Kidney tubule cell (primary cell): ENCODE measurements around the gene IKBKE.
A peak's percentile ranks its signal among the peaks of the same experiment; 100 is the strongest.
"Not testable (repeated sequence)": the region's sequence is repeated elsewhere in the genome, so short reads cannot be mapped to it uniquely, and the experiment has no call there.

Experiments used
- DNase-seq: peaks from one replicate; pipeline ENCODE4 v3.0.0-alpha.2; 2018; ENCODE audit warnings: low spot score

The IKBKE gene

DNA sequence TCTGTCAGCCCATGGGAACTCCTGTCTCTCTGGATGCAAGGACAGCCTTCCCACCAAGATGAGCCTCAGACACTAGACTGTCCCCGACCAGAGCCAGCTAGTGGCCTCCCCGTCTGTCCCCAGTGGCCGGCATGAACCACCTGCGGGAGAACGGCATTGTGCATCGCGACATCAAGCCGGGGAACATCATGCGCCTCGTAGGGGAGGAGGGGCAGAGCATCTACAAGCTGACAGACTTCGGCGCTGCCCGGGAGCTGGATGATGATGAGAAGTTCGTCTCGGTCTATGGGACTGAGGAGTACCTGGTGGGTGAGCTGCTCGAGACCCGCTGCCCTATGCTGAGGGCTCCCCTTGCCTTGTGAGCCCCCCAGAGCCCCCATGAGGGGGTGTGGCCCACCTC is 5.8 kb downstream of the IKBKE start:
- DNase-seq: no peak

DNA sequence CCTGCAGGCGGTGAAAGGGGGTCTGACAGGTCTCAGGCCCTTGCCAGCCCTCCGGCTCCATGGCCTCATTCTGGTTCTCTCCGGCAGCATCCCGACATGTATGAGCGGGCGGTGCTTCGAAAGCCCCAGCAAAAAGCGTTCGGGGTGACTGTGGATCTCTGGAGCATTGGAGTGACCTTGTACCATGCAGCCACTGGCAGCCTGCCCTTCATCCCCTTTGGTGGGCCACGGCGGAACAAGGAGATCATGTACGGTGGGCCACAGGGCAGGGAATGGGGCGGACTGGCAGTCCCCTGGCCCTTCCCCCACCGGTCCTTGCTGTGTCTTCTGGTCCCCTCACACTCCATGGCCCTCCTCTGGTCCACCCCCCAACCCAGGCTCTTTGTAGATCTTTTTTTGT is 6.3 kb downstream of the IKBKE start:
- DNase-seq: no peak

DNA sequence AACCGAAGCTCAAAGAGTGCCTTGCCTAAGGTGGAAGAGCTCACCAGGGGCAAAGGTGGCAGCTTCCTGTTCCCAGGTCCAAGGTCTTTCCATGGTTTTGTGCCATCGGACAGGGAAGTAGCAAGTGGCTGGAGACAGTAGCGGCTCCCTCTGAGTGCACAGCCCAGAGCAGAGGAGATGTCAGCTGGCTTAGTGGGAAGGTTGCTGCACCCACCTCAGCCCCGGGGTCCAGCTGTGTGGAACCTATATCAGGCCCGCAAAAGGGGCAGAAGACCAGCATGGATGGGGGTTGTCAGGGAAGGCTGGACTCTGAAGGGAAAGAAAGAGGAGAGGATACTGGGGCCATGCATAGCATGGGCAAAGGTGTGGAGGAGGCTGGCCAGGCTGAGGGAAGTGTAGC is 6.8 kb downstream of the IKBKE start:
- DNase-seq: no peak

DNA sequence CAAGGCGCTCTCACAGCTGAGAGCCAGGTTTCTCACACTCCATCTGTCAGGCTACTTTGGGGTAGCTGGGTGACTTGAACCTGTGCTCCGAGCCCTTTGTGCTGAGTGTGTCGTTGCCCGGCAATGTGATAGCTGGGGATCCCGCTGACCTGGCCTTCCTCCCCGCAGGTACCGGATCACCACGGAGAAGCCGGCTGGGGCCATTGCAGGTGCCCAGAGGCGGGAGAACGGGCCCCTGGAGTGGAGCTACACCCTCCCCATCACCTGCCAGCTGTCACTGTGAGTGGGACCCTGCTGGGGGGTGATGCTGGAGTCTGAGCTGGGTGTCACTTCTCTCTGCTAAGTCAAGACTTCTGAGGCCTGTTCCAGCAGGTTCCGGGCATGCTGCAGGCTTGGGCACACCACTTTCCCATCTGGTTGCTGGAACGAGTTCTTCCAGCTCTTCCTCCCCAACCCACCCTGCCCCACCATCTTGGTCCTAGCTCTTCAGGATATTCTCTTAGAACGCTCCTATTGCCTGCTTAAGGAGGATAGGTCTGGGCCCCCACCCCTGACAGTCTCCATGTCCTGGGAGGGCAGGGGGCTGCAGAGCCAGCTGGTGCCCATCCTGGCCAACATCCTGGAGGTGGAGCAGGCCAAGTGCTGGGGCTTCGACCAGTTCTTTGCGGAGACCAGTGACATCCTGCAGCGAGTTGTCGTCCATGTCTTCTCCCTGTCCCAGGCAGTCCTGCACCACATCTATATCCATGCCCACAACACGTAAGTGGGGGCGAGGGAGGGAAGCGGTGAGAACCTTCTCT is 7.5 kb downstream of the IKBKE start:
- DNase-seq: no peak

DNA sequence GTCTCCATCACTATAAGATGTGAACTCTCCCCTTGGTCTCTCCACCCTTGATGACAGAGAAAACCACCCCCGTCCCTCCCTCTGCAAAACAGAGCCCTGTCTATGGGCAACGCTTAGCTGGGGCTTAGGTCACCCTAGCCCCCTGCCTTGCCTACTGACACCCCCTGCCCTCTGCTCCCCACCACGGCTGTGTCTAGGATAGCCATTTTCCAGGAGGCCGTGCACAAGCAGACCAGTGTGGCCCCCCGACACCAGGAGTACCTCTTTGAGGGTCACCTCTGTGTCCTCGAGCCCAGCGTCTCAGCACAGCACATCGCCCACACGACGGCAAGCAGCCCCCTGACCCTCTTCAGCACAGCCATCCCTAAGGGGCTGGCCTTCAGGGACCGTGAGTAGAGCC is 8.5 kb downstream of the IKBKE start:
- DNase-seq: no peak

DNA sequence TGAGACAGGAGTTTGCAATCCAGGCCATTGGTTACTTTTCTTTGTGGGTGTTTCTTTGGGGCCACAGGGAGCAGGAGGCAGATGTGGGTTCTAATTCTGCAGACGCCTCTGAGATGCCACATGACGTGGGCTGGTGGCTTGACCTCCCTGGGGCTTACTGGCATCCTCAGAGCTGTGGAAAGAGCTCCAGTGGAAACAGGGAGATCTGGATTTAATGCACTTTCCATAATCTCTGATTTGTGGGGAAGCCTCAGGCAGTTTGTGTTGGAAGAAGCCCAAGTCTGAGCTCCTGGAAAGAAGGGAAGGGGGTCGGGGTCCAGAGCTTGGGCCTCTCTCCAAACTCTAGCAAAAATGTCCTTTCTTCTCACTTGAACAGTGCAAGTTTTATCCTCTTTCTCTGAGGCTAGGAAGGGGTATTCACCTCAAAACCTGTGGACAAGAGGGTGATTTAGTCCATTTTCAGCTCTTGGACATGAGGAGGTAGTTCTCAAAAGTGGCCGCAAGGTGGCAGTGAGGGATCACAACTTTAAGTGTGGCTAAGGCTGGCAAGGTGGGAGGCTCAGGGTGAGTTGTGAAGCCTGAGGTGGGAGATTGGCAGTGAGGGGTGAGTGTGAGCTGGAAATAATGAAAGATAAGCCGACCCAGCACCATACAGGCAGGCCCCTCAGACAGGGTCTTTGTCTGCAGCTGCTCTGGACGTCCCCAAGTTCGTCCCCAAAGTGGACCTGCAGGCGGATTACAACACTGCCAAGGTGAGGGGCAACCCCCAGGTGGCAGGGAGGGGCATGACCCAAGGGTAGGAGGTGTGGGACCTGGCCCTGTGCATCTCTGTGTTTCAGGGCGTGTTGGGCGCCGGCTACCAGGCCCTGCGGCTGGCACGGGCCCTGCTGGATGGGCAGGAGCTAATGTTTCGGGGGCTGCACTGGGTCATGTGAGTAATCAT is 9.2 kb downstream of the IKBKE start:
- peak; percentile 74 for DNase-seq

DNA sequence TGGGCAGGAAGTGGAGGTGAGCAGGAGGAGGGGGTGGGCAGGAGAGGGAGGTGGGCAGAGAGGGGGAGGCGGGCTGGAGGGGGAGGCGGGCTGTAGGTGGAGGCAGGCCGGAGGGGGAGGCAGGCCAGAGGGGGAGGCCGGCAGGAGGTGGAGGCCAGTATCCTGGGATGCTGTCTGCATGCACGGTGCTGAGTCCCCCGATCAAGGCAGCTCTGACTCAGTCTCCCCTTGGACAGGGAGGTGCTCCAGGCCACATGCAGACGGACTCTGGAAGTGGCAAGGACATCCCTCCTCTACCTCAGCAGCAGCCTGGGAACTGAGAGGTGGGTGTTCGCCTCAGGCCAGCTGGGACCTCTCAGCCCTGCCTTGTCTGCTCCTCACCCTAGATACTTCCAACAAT is 9.9 kb downstream of the IKBKE start:
- no peak for DNase-seq

DNA sequence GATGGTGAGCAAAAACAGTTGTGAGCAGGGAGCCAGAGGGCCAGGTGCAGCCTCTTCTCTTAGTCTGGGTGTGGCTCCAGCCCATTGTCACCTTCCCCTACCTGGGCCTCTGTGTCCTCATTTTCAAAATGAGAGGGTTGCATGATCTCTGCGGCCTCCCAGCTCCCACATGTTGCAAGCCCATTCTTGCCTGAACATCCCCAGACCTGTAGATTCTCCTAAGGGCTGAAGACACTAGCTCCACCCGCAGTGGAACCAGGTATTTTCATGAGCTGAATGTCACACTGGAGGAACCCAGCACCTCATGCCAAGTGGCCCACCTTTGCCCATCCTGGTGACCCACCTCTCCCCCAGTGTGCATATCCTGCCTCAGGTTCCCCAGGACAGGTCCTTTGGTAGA is 12.3 kb downstream of the IKBKE start:
- no peak for DNase-seq

DNA sequence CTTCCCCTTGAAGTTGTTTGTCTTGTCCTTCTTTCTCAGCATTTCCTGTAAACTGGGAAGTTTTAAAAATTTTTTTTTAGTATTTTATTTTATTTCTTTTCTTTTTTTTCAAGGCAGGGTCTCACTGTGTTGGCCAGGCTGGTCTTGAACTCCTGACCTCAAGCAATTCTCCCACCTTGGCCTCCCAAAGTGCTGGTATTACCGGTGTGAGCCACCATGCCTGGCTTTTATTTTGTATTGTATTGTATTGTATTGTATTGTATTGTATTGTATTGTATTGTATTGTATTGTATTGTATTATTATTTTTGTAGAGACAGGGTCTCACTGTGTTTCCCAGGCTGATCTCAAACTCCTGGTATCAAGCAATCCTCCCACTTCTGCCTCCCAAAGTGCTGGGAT is 13.6 kb downstream of the IKBKE start:
- not testable (repeated sequence) for DNase-seq

DNA sequence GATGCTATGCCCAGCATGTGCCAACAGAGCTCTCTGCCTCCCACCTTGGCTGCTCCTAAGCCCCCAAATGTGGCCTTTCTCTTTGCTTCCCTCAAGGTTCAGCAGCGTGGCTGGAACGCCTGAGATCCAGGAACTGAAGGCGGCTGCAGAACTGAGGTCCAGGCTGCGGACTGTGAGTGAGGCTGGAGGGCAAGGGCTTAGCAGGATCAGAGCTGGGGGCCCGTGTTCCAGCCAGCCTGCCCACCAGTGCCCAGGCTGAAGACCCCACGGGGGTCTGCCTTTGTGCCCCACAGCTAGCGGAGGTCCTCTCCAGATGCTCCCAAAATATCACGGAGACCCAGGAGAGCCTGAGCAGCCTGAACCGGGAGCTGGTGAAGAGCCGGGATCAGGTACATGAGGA is 14.6 kb downstream of the IKBKE start:
- no peak for DNase-seq

DNA sequence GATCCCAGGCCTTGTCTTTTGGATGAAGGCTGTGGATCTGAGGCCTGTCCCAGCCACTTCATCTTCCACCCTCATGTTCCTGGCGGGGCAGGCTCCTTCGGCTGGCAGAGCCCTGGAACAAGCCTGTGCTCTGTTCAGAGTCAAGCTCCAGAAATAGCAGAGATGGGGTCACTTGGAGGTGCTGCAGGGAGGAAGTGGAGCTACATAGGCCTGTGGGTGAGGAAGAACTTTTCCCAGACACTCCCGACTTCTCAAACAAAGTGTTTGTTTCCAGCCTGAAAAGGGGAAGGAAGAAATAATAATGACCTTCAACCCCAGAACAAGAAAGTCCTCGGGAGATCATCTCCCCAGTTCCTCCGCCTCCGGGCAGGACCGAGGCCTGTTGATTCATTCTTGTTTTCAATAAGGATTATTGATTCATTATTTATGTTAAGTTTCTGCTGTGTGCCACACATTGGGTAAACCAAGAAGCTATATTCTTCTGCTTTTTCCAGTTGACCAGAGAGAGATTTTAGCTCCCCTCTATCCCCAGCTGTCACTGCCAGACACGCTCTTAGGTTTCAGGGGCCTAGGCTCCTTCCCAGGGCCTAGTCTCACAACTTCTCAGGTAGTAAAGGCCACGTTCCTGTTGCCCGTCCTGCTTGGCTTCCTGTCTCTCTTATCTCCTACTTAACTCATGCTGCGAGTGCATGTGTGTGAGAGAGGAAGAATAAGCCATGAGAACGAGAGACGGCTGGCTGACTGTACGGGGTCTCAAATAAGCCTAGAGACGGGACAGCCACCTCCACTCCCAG is 16.9 kb downstream of the IKBKE start:
- DNase-seq: no peak

DNA sequence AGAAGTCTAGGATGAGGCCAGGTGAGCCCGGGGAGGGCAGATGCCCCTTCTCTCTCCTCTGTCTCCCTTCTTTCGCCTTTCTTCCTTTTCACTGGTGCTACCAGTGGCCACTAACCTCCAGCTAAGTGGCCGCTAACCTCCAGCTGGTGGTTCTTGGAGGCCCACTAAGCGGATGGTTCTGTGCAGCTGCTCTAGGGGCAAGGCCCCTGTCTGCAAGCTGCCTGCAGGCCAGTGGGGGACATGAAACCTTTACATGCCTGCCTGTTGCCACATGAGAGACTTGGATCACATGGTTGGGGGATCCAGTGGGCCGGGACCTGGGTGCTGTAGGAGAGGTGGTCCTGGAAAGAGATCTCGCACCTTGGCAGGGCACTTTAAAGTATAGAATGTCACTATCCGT is 17.7 kb downstream of the IKBKE start:
- DNase-seq: no peak

DNA sequence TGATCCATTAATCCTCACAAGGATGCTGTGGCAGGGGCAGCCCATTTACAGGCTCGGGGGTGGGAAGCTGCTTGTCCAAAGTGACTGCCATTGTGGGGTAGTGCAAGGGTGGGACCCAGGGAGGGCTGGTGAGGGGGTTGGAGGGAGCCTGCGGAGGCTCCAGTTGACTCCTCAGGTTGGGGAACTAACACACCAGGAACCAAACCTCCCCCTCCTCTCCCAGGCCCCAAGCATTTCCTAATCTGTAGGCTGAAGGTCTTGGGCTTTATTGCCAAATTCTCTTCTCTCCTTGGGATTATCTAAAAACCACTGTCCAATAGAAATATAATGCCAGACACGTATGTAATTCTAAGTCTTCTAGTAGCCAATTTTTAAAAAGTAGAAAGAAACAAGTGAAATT is 18.2 kb downstream of the IKBKE start:
- DNase-seq: no peak

DNA sequence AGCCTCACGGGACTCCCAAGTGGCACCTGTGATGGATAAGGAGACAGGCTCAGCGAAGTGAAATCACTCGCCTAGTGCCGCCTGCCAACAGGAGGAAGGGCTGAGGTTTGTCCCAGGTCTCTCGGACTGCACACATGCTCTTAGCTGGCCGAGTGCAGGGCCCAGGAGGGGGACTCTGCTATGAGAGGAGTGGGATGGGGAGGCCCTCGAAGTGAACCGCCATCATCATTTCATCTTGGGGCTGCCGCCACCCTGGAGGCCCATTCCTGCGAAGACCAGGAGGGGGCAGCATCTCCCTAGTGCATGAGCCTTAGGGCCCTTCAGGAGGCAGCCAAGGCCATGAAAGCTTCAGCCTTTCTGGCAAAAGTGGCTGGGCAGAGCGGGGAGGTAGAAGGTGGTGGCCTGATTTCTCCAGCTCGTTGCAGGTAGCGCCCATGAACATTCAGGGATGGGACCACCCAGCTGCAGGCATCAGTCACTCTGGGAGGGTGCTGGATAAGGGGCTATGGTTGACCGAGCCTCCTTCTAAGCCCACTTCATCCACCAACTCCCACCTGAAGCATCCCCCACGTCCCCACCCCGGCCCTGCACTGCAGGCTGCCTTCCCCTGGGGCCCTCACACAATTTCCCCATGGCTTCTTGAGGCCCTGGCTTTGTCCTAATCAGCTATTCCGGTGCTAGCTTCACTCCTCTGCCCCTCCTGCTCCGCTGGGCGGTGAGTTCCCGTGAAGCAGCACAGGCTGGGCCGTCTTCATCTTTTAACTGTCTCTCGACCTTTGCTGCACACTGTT is 19.9 kb downstream of the IKBKE start:
- peak; percentile 69 for DNase-seq

DNA sequence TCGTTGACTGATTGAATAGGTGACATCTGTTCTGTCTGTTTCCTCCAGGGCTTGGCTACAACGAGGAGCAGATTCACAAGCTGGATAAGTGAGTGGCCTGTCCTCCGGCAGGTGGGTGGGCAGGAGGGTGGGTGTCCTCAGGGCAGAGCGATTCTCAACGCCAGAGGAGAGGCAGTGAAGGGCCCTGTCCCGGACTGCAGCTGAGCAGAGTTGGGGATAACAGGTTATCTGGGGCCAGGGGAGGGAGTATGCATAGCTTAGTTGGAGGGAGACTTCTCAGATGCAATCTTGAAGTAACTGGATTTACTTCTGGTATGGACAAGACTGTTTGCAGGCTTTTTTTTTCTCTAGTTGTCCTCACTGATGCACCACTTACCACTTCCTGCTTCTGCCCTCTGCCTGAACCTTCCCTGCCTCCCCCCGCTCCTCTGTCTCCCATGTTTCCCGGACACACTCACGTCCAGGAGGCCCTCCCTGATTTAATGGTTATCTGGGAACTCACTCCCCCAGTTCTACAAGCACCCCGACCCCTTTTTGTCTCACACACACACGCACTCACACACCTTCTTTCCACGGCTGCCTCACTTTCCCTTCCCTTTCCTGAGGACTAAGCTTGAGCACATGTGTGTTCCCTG is 20.6 kb downstream of the IKBKE start:
- DNase-seq: no peak

DNA sequence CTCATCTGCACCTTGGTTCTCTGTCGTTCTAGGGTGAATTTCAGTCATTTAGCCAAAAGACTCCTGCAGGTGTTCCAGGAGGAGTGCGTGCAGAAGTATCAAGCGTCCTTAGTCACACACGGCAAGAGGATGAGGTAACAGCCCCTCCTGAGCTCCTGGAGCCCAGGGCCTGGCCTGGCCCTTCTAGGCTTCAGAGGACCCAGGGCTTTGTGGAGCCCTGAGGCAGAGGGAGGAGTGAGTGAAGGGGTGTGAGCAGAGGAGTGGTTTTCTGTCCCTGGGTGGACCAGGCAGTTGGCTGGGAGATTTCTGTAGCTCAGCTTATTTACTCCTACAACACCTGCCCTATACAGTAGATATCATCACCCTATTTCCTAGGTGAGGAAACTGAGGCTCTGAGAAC is 21.3 kb downstream of the IKBKE start:
- no peak for DNase-seq

DNA sequence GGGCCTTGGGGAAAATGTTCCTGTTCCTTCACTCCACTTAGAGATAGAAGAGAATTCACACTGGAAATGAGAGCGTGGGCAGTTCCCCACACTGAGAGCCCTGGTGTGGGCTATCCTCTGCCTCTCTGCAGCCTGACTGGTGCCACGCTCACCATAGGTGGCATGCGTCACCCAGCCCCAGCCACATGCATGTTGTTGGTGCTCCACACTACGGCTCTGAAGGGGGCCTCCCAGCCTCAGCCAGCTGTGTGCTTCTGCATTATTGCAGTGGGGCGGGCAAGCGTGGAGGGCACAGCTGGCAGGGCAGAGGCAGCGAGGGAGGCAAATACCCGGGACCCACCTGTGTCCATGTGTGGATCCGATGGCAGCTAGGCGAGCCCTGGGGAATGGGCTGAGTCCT is 22.3 kb downstream of the IKBKE start:
- DNase-seq: no peak

DNA sequence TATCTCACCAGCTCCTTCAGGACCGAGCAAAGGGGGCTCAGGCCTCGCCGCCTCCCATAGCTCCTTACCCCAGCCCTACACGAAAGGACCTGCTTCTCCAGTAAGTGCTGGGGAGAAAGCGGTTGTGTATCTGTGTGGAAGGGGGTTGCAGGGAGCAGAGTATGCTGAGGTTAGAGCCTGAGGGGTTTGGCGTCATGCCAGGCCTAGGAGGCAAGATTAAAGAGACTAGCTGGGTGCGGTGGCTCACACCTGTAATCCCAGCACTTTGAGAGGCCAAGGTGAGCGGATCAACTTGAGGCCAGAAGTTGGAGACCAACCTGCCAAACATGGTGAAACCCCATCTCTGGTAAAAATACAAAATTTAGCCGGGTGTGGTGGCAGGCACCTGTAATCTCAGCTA is 23.0 kb downstream of the IKBKE start:
- no peak for DNase-seq

DNA sequence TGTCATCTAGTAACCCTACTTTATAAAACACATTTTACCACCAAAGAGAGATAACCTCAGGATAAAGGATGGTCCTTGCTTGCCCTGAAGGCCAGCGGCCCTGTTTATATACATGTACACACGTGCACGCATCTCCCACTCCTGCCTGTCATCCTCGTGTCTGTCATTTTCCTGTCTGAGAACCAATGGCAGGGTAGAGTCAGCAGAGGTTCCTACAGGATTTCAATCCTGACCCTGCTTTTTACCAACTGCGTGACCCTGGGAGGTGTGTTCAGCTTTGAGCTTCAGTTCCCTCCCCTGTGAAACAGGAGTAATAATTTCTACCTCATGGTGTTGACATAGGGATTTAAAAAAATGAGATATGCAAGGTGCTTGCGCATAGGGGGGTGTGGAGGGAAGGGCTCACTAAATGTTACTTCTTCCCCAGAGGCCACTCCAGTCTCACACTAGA is 24.8 kb downstream of the IKBKE start:
- DNase-seq: no peak

DNA sequence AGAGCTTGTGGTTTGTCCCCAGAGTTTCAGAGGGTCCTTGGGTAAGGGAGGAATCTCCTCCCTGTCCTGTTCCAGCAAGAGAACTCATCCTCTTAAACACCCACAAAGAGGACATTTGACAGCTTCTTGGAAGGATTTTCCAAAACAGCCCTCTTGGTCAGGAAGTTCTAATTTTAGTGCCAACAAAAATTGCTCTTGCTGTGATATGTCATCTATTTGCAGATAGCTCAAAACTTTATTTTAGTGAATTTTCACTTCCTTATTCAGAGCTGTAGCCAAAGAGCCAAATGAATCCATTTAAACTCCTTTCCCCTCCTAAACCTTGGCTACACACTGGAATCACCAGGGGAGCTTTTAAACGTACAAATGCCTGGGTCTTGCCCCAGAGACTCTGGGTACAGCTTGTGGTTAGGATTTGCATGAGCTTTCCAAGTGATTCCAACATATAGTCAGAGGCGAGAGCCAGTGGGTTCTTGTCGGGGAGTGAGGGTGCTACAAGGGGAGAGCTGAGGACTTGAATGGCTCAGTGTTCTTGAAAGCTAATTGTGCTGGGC is 25.3 kb downstream of the IKBKE start:
- DNase-seq: no peak
